Panc1 (cell line): Measurements from ENCODE around the gene TMEM132E. TPM values are rescaled to one million over a fixed set of nuclear protein-coding genes. Genes with fewer than 3 reads are reported as not detected.

Experiments
- ATAC-seq: fragments of 200-7000 bp; cut with Tn5 transposase; 2 replicates; pipeline ENCODE4 v1.9.1; 2020; ENCODE audit warnings: mild to moderate bottlenecking, moderate library complexity
- BruUV-seq: library from RNA; stranded (reverse); fragments of 400-500 nt; replicated peaks from 2 replicates; lab custom pipeline; 2021; lab: Mats Ljungman, UMichigan
- CTCF ChIA-PET: fragments of 300-600 bp; sonication (Branson Sonifier 250); formaldehyde crosslinking; loops from one replicate; lab custom pipeline; 2022; ENCODE audit warnings: antibody characterized with exemption; lab: Charles Lee
- POLR2A ChIA-PET: fragments of 300-600 bp; sonication (Branson Sonifier 250); formaldehyde crosslinking; loops from one replicate; lab custom pipeline; 2022; ENCODE audit warnings: antibody characterized with exemption; lab: Charles Lee
- DNase-seq: peaks from one replicate; pipeline ENCODE4 v3.0.0-alpha.2; 2010; ENCODE audit warnings: low read depth, low spot score
- H3K27ac ChIP-seq: 2 replicates; pipeline ENCODE4 v1.5.1; 2011; ENCODE audit warnings: mild to moderate bottlenecking, low read length, inconsistent platforms
- H3K27me3 ChIP-seq: fragments of 200-500 bp; sonication (Bioruptor generic); 2 replicates; pipeline ENCODE4 v1.6.0; 2014; ENCODE audit warnings: low read length, inconsistent platforms; ENCODE audit not compliant: control insufficient read depth, insufficient read depth
- H3K36me3 ChIP-seq: fragments of 200-500 bp; sonication (Bioruptor generic); 2 replicates; pipeline ENCODE4 v1.5.1; 2014; ENCODE audit warnings: inconsistent platforms, mild to moderate bottlenecking, low read length, moderate library complexity; ENCODE audit not compliant: control insufficient read depth, insufficient read depth
- H3K4me1 ChIP-seq: 2 replicates; pipeline ENCODE4 v1.5.1; 2011; ENCODE audit warnings: inconsistent platforms, mild to moderate bottlenecking, low read length, moderate library complexity; ENCODE audit not compliant: control insufficient read depth, insufficient read depth
- H3K4me3 ChIP-seq, 2 experiments: 2 replicates each; pipeline ENCODE4 v1.5.1; 2011 to 2012; ENCODE audit warnings: low read depth in 2 of 2, low read length in 2 of 2, mild to moderate bottlenecking in 2 of 2, inconsistent platforms in 1 of 2, moderate library complexity in 1 of 2
- H3K9me3 ChIP-seq: fragments of 200-500 bp; sonication (Bioruptor generic); 2 replicates; pipeline ENCODE4 v1.5.1; 2014; ENCODE audit warnings: low read depth, mild to moderate bottlenecking, inconsistent platforms, low read length, moderate library complexity; ENCODE audit not compliant: control insufficient read depth, insufficient read depth
- CTCF ChIP-seq: fragments of 450-650 bp; IDR thresholded peaks from 2 replicates; pipeline ENCODE4 v1.5.1; 2017; ENCODE audit warnings: mild to moderate bottlenecking
- POLR2AphosphoS5 ChIP-seq: IDR thresholded peaks from 2 replicates; pipeline ENCODE4 v1.6.1; 2012; ENCODE audit warnings: mild to moderate bottlenecking, low read depth, low read length, moderate library complexity
- REST ChIP-seq, 2 experiments: IDR thresholded peaks; 2 replicates each; pipeline ENCODE4 v1.6.1; 2011 to 2012; ENCODE audit warnings: low read depth in 2 of 2, control low read depth in 1 of 2, low read length in 1 of 2, mild to moderate bottlenecking in 1 of 2, moderate library complexity in 1 of 2; ENCODE audit not compliant: insufficient read depth in 1 of 2
- SIN3A ChIP-seq: IDR thresholded peaks from 2 replicates; pipeline ENCODE4 v1.6.1; 2012; ENCODE audit warnings: low read depth, mild to moderate bottlenecking, low read length, moderate library complexity, borderline replicate concordance; ENCODE audit not compliant: insufficient read depth
- TCF7L2 ChIP-seq: IDR thresholded peaks from 2 replicates; pipeline ENCODE4 v1.6.1; 2011; ENCODE audit warnings: mild to moderate bottlenecking, low read depth, low read length, inconsistent platforms
- in situ Hi-C: cut with HindIII; loops from 2 replicates; pipeline ENCODE4 v1.10.0; 2016; ENCODE audit warnings: low sequenced_read_pairs, low pct_unique_long_range_greater_than_20kb
- intact Hi-C: fragments of 100-400 bp; cut with micrococcal nuclease; formaldehyde crosslinking; loops from one replicate; pipeline ENCODE4 v1.10.0; 2022; ENCODE audit not compliant: unreplicated experiment
- total RNA-seq: library from RNA; stranded (reverse); gene quantifications from one replicate; pipeline ENCODE4 v1.2.1, GENCODE V29; 2021; ENCODE audit not compliant: unreplicated experiment

The TMEM132E gene
- total RNA-seq, 1 experiment from 2014 or later: not detected

GRCh38 chr17:34668206-34668605, 88.8 kb downstream of the TMEM132E start:
- BruUV-seq: no TSS peak

GRCh38 chr17:34669511-34669910, 90.1 kb downstream of the TMEM132E start:
- ATAC-seq (no peak), DNase-seq (no peak)
- BruUV-seq: no TSS peak
- Histone ChIP-seq H3K27me3 (no peaks in the 10 kb centered on the region), H3K4me1 (no peaks in the 10 kb centered on the region), H3K4me3 (no peak overlapping the region), H3K36me3 (no peaks in the 10 kb centered on the region), H3K9me3 (no peaks in the 10 kb centered on the region), H3K27ac (no peak overlapping the region)
- TF ChIP-seq SIN3A (no peak), CTCF (no peak), TCF7L2 (no peak), POLR2AphosphoS5 (no peak), REST (IDR thresholded peaks at IDR 0.05; ENCODE audit: insufficient read depth in 1 of 2, low read depth in 2 of 2, low read length in 1 of 2) (no peak)
- intact Hi-C loops (no loop called here), in situ Hi-C loops (no loop called here)
- CTCF ChIA-PET: interaction anchor here (0.7 kb wide), 1 partner anchor 11 kb away, joined by 3 read pairs; no protein-coding TSS in a partner anchor
- POLR2A ChIA-PET: no interaction called here

More at GRCh38 chr17:34668206-34668605, 88.8 kb downstream of the TMEM132E start:
- in situ Hi-C loops (no loop called here), intact Hi-C loops (no loop called here)
- Histone ChIP-seq H3K27ac (no peak overlapping the region), H3K36me3 (no peaks in the 10 kb centered on the region), H3K4me3 (no peak overlapping the region), H3K4me1 (no peaks in the 10 kb centered on the region), H3K27me3 (no peaks in the 10 kb centered on the region), H3K9me3 (no peaks in the 10 kb centered on the region)
- ChIA-PET CTCF (no interaction called here), POLR2A (no interaction called here)
- ATAC-seq (no peak), DNase-seq (no peak)
- no peak for TF ChIP-seq CTCF
- no peak for TF ChIP-seq TCF7L2
